Subcutaneous adipose tissue (tissue), 4 donors: ENCODE data around the gene ZNF804A. TPM values are rescaled to one million over a fixed set of nuclear protein-coding genes. Genes with fewer than 3 reads are reported as not detected.

Source experiments
- total RNA-seq, 4 donors: library from RNA; depleted of rRNA; stranded (reverse); fragments of >200 nt; gene quantifications; one replicate each; pipeline ENCODE4 v1.1.0, GENCODE V29; 2016
- TF ChIP-seq, protein P1 (sequence below): fragments of 450-650 bp; IDR thresholded peaks from one replicate; pipeline ENCODE4 v1.5.1; 2016; ENCODE audit warnings: low read depth, mild to moderate bottlenecking, control low read depth, antibody characterized with exemption, moderate library complexity

The ZNF804A gene
- total RNA-seq, 4 donors from 2014 or later = 0.16 to 1.2 (median 0.30) TPM

DNA sequence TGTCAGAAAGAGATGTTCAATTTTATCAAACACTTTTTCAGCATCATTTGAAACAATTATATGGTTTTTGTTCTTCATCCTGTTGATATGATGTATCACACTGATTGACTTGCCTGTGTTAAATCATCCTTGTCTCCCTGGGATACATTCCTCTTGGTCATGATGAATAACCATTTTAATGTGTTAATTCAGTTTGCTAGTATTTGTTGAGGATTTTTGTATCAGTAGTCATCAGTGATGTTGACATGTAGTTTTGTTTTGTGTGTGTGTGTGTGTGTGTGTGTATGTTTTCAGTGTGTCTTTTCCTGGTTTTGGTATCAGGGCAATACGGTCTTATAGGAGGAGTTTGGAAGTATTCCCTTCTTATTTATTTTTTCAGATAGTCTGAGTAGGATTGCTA lies 325.4 kb downstream of the ZNF804A start:
- TF ChIP-seq, protein P1, sequence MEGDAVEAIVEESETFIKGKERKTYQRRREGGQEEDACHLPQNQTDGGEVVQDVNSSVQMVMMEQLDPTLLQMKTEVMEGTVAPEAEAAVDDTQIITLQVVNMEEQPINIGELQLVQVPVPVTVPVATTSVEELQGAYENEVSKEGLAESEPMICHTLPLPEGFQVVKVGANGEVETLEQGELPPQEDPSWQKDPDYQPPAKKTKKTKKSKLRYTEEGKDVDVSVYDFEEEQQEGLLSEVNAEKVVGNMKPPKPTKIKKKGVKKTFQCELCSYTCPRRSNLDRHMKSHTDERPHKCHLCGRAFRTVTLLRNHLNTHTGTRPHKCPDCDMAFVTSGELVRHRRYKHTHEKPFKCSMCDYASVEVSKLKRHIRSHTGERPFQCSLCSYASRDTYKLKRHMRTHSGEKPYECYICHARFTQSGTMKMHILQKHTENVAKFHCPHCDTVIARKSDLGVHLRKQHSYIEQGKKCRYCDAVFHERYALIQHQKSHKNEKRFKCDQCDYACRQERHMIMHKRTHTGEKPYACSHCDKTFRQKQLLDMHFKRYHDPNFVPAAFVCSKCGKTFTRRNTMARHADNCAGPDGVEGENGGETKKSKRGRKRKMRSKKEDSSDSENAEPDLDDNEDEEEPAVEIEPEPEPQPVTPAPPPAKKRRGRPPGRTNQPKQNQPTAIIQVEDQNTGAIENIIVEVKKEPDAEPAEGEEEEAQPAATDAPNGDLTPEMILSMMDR = no peak

DNA sequence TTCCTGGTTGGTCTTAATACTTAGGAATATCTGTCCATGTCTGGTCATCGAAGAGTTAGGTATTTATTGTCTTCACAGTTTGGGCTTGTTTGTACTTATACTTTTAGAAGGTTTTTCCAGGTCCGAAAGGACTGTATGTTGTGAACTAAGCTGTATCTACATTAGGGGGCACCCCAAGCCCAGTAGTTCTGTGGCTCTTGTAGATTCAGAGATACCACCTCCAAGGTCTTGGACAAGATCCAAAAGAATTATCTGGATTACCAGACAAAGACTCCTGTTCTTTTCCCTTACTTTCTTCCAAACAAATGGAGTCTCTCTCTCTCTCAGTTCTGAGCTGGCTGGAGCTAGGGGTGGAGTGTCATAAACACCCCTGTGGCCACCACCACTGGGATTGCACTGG lies 328.7 kb downstream of the ZNF804A start:
- TF ChIP-seq, protein P1 = no peak

DNA sequence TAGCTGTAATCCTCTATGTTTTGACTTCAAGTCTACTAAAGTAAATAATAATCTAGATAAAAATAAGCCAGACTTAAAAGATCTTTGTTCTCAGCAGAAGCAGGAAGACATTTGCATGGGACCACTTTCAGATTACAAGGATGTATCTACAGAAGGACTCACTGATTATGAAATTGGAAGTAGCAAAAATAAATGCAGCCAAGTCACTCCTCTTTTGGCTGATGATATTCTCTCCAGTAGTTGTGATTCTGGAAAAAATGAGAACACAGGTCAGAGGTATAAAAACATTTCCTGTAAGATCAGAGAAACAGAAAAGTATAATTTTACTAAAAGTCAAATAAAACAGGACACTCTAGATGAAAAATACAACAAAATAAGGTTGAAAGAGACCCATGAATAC lies 338.4 kb downstream of the ZNF804A start:
- TF ChIP-seq, protein P1 = no peak

DNA sequence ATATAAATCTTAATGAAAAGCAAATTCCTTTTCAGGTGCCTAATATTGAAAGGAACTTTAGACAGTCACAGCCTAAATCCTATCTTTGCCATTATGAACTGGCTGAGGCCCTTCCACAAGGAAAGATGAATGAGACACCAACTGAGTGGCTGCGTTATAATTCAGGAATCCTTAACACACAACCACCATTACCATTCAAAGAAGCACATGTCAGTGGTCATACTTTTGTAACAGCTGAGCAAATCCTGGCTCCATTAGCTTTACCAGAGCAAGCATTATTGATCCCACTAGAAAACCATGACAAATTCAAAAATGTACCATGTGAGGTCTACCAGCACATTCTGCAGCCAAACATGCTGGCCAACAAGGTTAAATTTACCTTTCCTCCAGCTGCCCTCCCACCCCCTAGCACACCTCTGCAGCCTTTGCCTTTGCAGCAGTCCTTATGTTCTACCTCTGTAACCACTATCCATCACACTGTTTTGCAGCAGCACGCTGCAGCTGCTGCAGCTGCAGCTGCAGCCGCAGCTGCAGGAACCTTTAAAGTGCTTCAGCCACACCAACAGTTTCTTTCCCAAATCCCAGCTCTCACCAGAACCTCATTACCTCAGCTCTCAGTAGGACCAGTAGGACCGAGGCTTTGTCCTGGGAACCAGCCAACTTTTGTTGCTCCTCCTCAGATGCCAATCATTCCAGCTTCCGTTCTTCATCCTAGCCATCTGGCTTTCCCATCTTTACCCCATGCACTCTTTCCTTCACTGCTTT lies 340.1 kb downstream of the ZNF804A start:
- TF ChIP-seq, protein P1 = no peak

DNA sequence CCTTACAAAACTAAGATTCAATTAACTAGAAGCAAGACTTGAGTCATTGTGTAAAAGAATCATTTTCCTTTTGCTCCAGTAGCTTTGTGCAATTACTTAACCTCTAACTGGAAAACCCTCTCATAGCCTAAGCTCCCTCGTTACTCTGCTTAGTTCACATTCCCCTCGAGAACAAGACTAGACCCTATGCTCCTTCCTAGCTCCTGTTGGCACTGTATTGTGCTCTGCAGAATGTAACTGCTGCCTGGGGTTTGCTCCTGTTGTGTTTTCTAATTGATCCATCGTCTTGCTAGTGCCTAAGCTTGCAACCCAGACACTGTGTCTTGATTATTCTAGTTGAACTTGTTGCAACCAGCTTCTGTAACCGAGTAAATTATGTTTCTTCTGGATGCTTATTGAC lies 347.0 kb downstream of the ZNF804A start:
- TF ChIP-seq, protein P1 = no peak

DNA sequence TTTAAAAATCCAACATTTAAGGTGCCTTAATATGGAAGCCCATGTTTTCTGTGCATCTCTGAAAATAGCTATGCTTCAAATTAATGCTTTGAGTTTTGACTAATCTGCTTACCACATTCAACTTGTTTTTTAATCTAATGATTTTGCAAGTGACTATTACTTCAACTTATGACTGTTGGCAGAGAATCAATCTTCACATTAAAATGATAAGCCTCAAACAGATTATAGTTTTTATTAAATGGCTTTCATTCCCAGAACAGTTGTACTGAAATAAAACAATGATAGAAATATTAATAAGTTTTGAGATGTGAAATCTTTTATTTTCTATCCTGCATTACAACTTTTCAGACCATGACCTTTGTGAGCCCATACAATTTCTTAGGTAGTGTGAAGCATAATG lies 347.5 kb downstream of the ZNF804A start:
- TF ChIP-seq, protein P1 = no peak

GRCh38 chr2:184956856-184957255 lies 358.5 kb downstream of the ZNF804A start:
- TF ChIP-seq, protein P1 = no peak
